HG03045 (cell line): ENCODE measurements around the gene ST3GAL2.
"Not testable (repeated sequence)": the region's sequence is repeated elsewhere in the genome, so short reads cannot be mapped to it uniquely, and the experiment has no call there.

Experiments
- ATAC-seq: cut with Tn5 transposase; IDR thresholded peaks from one replicate; pipeline ENCODE4 v1.9.1; 2021; ENCODE audit warnings: mild to moderate bottlenecking, moderate library complexity; ENCODE audit not compliant: unreplicated experiment

Gene ST3GAL2

GRCh38 chr16:70419384-70420327, 19.2 kb downstream of the ST3GAL2 start:
- no peak for ATAC-seq

GRCh38 chr16:70418993-70419318, 19.9 kb downstream of the ST3GAL2 start:
- no peak for ATAC-seq

GRCh38 chr16:70418274-70418992, 20.5 kb downstream of the ST3GAL2 start:
- no peak for ATAC-seq

- ATAC-seq: no peak
Observed at GRCh38 chr16:70417661-70418060, 21.2 kb downstream of the ST3GAL2 start.

GRCh38 chr16:70416748-70417616, 21.9 kb downstream of the ST3GAL2 start:
- ATAC-seq: peak; percentile 79

- not testable (repeated sequence) for ATAC-seq
Observed at GRCh38 chr16:70413572-70413971, 25.3 kb downstream of the ST3GAL2 start.

- ATAC-seq: no peak
Observed at GRCh38 chr16:70412385-70412784, 26.5 kb downstream of the ST3GAL2 start.

GRCh38 chr16:70410734-70411133, 28.2 kb downstream of the ST3GAL2 start:
- no peak for ATAC-seq

GRCh38 chr16:70407811-70408274, 31.1 kb downstream of the ST3GAL2 start:
- ATAC-seq: no peak

GRCh38 chr16:70406104-70406503, 32.8 kb downstream of the ST3GAL2 start:
- not testable (repeated sequence) for ATAC-seq

- no peak for ATAC-seq
Observed at GRCh38 chr16:70402916-70403659, 35.8 kb downstream of the ST3GAL2 start.

GRCh38 chr16:70399951-70400350, 38.9 kb downstream of the ST3GAL2 start:
- ATAC-seq: no peak

GRCh38 chr16:70399381-70399780, 39.5 kb downstream of the ST3GAL2 start:
- ATAC-seq: no peak

- no peak for ATAC-seq
Observed at GRCh38 chr16:70398177-70398743, 40.6 kb downstream of the ST3GAL2 start.

- no peak for ATAC-seq
Observed at GRCh38 chr16:70396246-70396904, 42.5 kb downstream of the ST3GAL2 start.

GRCh38 chr16:70395345-70395901, 43.5 kb downstream of the ST3GAL2 start:
- ATAC-seq: no peak

- ATAC-seq: no peak
Observed at GRCh38 chr16:70394853-70395252, 44.0 kb downstream of the ST3GAL2 start.

GRCh38 chr16:70393662-70394061, 45.2 kb downstream of the ST3GAL2 start:
- no peak for ATAC-seq

- no peak for ATAC-seq
Observed at GRCh38 chr16:70392606-70393005, 46.3 kb downstream of the ST3GAL2 start.
